GM12878 (cell line): ENCODE results near the gene VAV2. TPM values are rescaled to one million over a fixed set of nuclear protein-coding genes. Genes with fewer than 3 reads are reported as not detected.

Source experiments
- ATAC-seq: fragments of 200-7000 bp; cut with Tn5 transposase; 3 replicates; pipeline ENCODE4 v1.9.1; 2020; ENCODE audit warnings: mild to moderate bottlenecking, moderate library complexity
- BruUV-seq: library from RNA; stranded (reverse); fragments of 400-500 nt; replicated peaks from 2 replicates; lab custom pipeline; 2021; lab: Mats Ljungman, UMichigan
- CTCF ChIA-PET: fragments of 300-600 bp; sonication (Branson Sonifier 250); formaldehyde crosslinking; extraction: SDS; loops from one replicate; lab custom pipeline; 2021; ENCODE audit warnings: inconsistent platforms; lab: Yijun Ruan, JAX
- POLR2A ChIA-PET: fragments of 350-600 bp; formaldehyde crosslinking; extraction: SDS; loops from one replicate; lab custom pipeline; 2021; ENCODE audit warnings: inconsistent platforms; lab: Charles Lee
- RAD21 ChIA-PET: fragments of 300-600 bp; sonication (Branson Sonifier 250); formaldehyde crosslinking; loops from one replicate; lab custom pipeline; 2023; ENCODE audit warnings: antibody characterized with exemption; ENCODE audit not compliant: unreplicated experiment; lab: Charles Lee
- SMC1A ChIA-PET: fragments of 300-600 bp; sonication (Branson Sonifier 250); formaldehyde crosslinking; loops from one replicate; lab custom pipeline; 2023; ENCODE audit not compliant: unreplicated experiment, uncharacterized antibody; lab: Charles Lee
- DNase-seq: peaks from one replicate; pipeline ENCODE4 v3.0.0-alpha.2; 2011; ENCODE audit warnings: low read depth, low spot score
- FAIRE-seq: peaks from 3 replicates; lab custom pipeline; 2011; peaks lifted over from hg19 to GRCh38; lab: Jason Lieb, UNC
- H2AFZ ChIP-seq: 2 replicates; pipeline ENCODE4 v1.6.0; 2011; ENCODE audit warnings: low read depth, low read length, control low read depth; ENCODE audit not compliant: control insufficient read depth
- H3K27ac ChIP-seq: 2 replicates; pipeline ENCODE4 v1.5.1; 2011; ENCODE audit warnings: control low read depth; ENCODE audit not compliant: control insufficient read depth, insufficient read depth
- H3K27me3 ChIP-seq, 2 experiments: replicated peaks in 1 of 2; 2 replicates each; pipeline versions ENCODE4 v1.6.0 to v1.6.1; 2011; ENCODE audit warnings: low read length in 1 of 2; ENCODE audit not compliant: control insufficient read depth in 2 of 2, insufficient read depth in 2 of 2
- H3K36me3 ChIP-seq, 2 experiments: 2 replicates each; pipeline ENCODE4 v1.5.1; 2011; ENCODE audit warnings: low read length in 1 of 2; ENCODE audit not compliant: control insufficient read depth in 2 of 2, insufficient read depth in 2 of 2
- H3K4me1 ChIP-seq: 2 replicates; pipeline ENCODE4 v1.6.1; 2011; ENCODE audit warnings: mild to moderate bottlenecking, low read length, moderate library complexity, mixed read lengths; ENCODE audit not compliant: control insufficient read depth, insufficient read depth
- H3K4me2 ChIP-seq: 2 replicates; pipeline ENCODE4 v1.6.0; 2011; ENCODE audit warnings: control low read depth; ENCODE audit not compliant: control insufficient read depth, insufficient read depth
- H3K4me3 ChIP-seq: fragments of 200-600 bp; sonication (generic); 2 replicates; pipeline ENCODE4 v1.5.1; 2016
- H3K79me2 ChIP-seq: 2 replicates; pipeline ENCODE4 v1.6.0; 2011; ENCODE audit warnings: low read length; ENCODE audit not compliant: control insufficient read depth, insufficient read depth
- H3K9ac ChIP-seq: 2 replicates; pipeline ENCODE4 v1.8.0; 2011; ENCODE audit warnings: low read length, control low read depth, mixed read lengths; ENCODE audit not compliant: control insufficient read depth, insufficient read depth
- H3K9me3 ChIP-seq: replicated peaks from 3 replicates; pipeline ENCODE4 v1.5.1; 2011; ENCODE audit warnings: mild to moderate bottlenecking, low read length; ENCODE audit not compliant: control insufficient read depth, insufficient read depth
- H4K20me1 ChIP-seq: 2 replicates; pipeline ENCODE4 v1.6.0; 2011; ENCODE audit not compliant: control insufficient read depth, insufficient read depth
- EZH2 ChIP-seq: IDR thresholded peaks from 2 replicates; pipeline ENCODE4 v1.6.1; 2012; ENCODE audit warnings: low read depth, mild to moderate bottlenecking, control low read depth, inconsistent platforms, low read length, borderline replicate concordance; ENCODE audit not compliant: control insufficient read depth
- HDGF ChIP-seq: fragments of 450-650 bp; IDR thresholded peaks from 2 replicates; pipeline ENCODE4 v1.6.1; 2016; ENCODE audit warnings: antibody characterized with exemption
- IRF4 ChIP-seq: IDR thresholded peaks from 2 replicates; pipeline ENCODE4 v1.6.1; 2011; ENCODE audit warnings: low read depth, low read length
- KAT2A ChIP-seq: conservative IDR thresholded peaks from 2 replicates; pipeline ENCODE4 v1.6.1; 2011; ENCODE audit warnings: low read depth, low read length; ENCODE audit not compliant: control insufficient read depth
- NR2C2 ChIP-seq: IDR thresholded peaks from 2 replicates; pipeline ENCODE4 v1.6.1; 2011; ENCODE audit warnings: borderline replicate concordance, low read depth; ENCODE audit not compliant: control insufficient read depth, insufficient read length
- SIX5 ChIP-seq: IDR thresholded peaks from 2 replicates; pipeline ENCODE4 v1.6.1; 2011; ENCODE audit warnings: mild to moderate bottlenecking, low read depth, low read length, moderate library complexity; ENCODE audit not compliant: severe bottlenecking
- SP1 ChIP-seq: IDR thresholded peaks from one replicate; pipeline ENCODE4 v1.6.1; 2011; ENCODE audit warnings: low read depth, low read length
- WGBS: methylation state at CpG from one replicate; pipeline ENCODE4 v1.1.6; 2016; ENCODE audit warnings: low lambda C conversion rate; ENCODE audit not compliant: insufficient replicate concordance, insufficient coverage; ENCODE audit errors: missing lambda C conversion rate; 5-methylcytosine and 5-hydroxymethylcytosine counted together
- in situ Hi-C: fragments of 300-500 bp; cut with MboI; formaldehyde crosslinking; loops from 9 replicates; pipeline ENCODE4 v1.14.3; 2018; ENCODE audit warnings: mixed read lengths
- intact Hi-C: fragments of 100-400 bp; cut with micrococcal nuclease; formaldehyde crosslinking; loops from one replicate; pipeline ENCODE4 v1.14.2; 2022; ENCODE audit not compliant: unreplicated experiment
- polyA plus RNA-seq, 11 experiments: library from polyadenylated mRNA; depleted of rRNA in 4 of 11; unstranded in 6 of 11; stranded (reverse) in 5 of 11; fragments of >200 nt; fragmentation: Nextera tagmentation in 4 of 11; fragmentation: Illumina TruSeq in 1 of 11; extraction: Ambion mirVana in 4 of 11; extraction: Trizol in 1 of 11; gene quantifications; 1 replicate in 1 of 11; 2 replicates in 10 of 11; pipeline versions ENCODE4 v1.2.1 to v1.2.3, GENCODE V29; 2011 to 2016; ENCODE audit warnings: inconsistent platforms in 2 of 11, missing spikeins in 2 of 11, low read depth in 1 of 11
- total RNA-seq, 4 experiments: library from RNA; depleted of rRNA in 3 of 4; stranded (reverse); fragments of >200 nt in 3 of 4; fragmentation: Illumina TruSeq in 1 of 4; extraction: Trizol in 1 of 4; gene quantifications; 2 replicates each; pipeline versions ENCODE4 v1.2.1 to v1.2.3, GENCODE V29; 2013 to 2021
- TF ChIP-seq, protein P1 (sequence below): fragments of 450-650 bp; IDR thresholded peaks from 2 replicates; pipeline ENCODE4 v1.6.1; 2017; ENCODE audit warnings: mild to moderate bottlenecking, moderate library complexity
- TF ChIP-seq, protein P2 (sequence below): IDR thresholded peaks from 2 replicates; pipeline ENCODE4 v1.6.1; 2011; ENCODE audit warnings: mild to moderate bottlenecking, low read depth, low read length, moderate library complexity; ENCODE audit not compliant: insufficient replicate concordance
- TF ChIP-seq, protein P3 (sequence below): fragments of 450-650 bp; IDR thresholded peaks from 2 replicates; pipeline ENCODE4 v1.6.1; 2016; ENCODE audit warnings: mild to moderate bottlenecking
- TF ChIP-seq, protein P4 (sequence below): IDR thresholded peaks from 2 replicates; pipeline ENCODE4 v1.6.1; 2012; ENCODE audit warnings: low read depth, low read length, improper control_type of control experiment

Gene VAV2
- total and polyA plus RNA-seq, 10 of the 15 experiments (the other 5 are each of a cell fraction or from before 2014, with no cell fraction given) = 0.13 to 43.9 (median 16.9) TPM

DNA sequence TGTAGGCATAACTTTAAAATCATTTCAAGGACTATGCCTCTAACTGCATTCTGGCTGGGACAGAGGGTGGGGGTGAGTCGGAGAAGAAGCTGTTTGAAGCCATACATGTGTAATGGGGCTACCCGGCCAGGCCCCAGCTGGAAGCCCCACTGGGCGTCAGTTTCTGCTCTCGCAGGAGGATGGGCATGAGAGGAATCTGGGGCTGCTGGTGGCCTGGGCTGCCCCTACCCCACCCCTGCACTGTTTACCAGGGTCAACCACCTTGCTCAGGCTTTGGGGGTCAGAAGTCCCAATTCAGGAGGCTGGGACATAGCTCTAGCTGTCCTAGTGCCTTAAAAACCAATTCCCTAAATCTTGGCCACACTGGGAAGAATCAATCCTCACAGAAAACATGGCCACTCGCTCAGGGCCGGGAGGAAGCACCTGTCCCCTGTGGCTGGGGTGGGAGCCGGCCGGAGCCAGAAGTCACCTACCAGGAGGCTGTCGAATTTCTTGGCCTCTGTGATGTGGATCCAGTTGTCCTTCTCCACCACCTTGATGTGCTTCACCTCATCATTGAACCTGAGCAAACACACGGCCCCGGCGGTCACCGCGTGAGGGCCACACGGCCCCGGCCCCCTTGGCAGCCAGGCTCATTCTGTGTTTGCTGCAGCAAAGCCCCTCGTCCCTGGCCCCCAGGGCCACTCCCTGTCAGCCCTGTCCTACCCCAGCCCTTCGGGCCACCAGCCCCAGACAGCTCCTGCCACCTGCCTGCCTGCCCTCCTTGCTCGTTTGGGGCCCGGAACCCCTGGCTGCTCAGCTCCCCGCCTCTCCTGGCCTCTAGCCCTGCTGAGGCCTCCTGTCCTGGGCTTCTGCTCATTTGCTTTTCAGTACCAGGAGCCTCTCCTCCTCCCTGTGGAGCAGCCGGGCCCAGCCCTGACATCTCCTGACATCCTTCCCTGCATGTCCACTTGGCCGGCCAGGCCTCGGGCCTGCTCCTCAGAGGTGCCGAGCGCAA is 220.3 kb downstream of the VAV2 start:
- BruUV-seq = no TSS peak
- Histone ChIP-seq H3K27me3 (no peaks in the 10 kb centered on the region), H3K4me1 (no peaks in the 10 kb centered on the region), H3K79me2 (no peaks in the 10 kb centered on the region), H3K4me2 (no peak overlapping the region), H4K20me1 (no peaks in the 10 kb centered on the region), H3K4me3 (no peak overlapping the region), H3K27ac (no peak overlapping the region), H3K36me3 (peaks cover 22 to 45% of the 10 kb centered on the region in 2 experiments)
- ChIA-PET SMC1A (interaction anchor here (0.6 kb wide), 1 partner anchor 533 kb away, joined by 3 read pairs; no protein-coding TSS in a partner anchor), RAD21 (no interaction called here)
- DNase-seq = no peak
- 92% methylated on average over 21 of the region's 26 CpGs for WGBS
- in situ Hi-C loops = no loop called here
- TF ChIP-seq, protein P1, sequence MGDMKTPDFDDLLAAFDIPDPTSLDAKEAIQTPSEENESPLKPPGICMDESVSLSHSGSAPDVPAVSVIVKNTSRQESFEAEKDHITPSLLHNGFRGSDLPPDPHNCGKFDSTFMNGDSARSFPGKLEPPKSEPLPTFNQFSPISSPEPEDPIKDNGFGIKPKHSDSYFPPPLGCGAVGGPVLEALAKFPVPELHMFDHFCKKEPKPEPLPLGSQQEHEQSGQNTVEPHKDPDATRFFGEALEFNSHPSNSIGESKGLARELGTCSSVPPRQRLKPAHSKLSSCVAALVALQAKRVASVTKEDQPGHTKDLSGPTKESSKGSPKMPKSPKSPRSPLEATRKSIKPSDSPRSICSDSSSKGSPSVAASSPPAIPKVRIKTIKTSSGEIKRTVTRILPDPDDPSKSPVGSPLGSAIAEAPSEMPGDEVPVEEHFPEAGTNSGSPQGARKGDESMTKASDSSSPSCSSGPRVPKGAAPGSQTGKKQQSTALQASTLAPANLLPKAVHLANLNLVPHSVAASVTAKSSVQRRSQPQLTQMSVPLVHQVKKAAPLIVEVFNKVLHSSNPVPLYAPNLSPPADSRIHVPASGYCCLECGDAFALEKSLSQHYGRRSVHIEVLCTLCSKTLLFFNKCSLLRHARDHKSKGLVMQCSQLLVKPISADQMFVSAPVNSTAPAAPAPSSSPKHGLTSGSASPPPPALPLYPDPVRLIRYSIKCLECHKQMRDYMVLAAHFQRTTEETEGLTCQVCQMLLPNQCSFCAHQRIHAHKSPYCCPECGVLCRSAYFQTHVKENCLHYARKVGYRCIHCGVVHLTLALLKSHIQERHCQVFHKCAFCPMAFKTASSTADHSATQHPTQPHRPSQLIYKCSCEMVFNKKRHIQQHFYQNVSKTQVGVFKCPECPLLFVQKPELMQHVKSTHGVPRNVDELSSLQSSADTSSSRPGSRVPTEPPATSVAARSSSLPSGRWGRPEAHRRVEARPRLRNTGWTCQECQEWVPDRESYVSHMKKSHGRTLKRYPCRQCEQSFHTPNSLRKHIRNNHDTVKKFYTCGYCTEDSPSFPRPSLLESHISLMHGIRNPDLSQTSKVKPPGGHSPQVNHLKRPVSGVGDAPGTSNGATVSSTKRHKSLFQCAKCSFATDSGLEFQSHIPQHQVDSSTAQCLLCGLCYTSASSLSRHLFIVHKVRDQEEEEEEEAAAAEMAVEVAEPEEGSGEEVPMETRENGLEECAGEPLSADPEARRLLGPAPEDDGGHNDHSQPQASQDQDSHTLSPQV = no peak
- TF ChIP-seq NR2C2 (no peak), HDGF (no peak), SIX5 (no peak), EZH2 (no peak), IRF4 (no peak), KAT2A (no peak), SP1 (no peak)
- TF ChIP-seq, protein P2, sequence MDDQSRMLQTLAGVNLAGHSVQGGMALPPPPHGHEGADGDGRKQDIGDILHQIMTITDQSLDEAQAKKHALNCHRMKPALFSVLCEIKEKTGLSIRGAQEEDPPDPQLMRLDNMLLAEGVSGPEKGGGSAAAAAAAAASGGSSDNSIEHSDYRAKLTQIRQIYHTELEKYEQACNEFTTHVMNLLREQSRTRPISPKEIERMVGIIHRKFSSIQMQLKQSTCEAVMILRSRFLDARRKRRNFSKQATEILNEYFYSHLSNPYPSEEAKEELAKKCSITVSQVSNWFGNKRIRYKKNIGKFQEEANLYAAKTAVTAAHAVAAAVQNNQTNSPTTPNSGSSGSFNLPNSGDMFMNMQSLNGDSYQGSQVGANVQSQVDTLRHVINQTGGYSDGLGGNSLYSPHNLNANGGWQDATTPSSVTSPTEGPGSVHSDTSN = no peak
- TF ChIP-seq, protein P3, sequence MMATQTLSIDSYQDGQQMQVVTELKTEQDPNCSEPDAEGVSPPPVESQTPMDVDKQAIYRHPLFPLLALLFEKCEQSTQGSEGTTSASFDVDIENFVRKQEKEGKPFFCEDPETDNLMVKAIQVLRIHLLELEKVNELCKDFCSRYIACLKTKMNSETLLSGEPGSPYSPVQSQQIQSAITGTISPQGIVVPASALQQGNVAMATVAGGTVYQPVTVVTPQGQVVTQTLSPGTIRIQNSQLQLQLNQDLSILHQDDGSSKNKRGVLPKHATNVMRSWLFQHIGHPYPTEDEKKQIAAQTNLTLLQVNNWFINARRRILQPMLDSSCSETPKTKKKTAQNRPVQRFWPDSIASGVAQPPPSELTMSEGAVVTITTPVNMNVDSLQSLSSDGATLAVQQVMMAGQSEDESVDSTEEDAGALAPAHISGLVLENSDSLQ = no peak
- TF ChIP-seq, protein P4, sequence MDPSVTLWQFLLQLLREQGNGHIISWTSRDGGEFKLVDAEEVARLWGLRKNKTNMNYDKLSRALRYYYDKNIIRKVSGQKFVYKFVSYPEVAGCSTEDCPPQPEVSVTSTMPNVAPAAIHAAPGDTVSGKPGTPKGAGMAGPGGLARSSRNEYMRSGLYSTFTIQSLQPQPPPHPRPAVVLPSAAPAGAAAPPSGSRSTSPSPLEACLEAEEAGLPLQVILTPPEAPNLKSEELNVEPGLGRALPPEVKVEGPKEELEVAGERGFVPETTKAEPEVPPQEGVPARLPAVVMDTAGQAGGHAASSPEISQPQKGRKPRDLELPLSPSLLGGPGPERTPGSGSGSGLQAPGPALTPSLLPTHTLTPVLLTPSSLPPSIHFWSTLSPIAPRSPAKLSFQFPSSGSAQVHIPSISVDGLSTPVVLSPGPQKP = no peak
- TF ChIP-seq, all 136 proteins: peak for 0
- POLR2A ChIA-PET = no interaction called here
- CTCF ChIA-PET = no interaction called here
- Histone ChIP-seq H3K9me3 (peaks cover 19% of the 10 kb centered on the region; the same call in 2 of the 3 replicates), H3K9ac (no peak overlapping the region), H2AFZ (no peak overlapping the region)
- FAIRE-seq = no peak
- ATAC-seq = no peak
- intact Hi-C loops = no loop called here
